RCC 7860 (cell line): Measurements from ENCODE around the gene UNK.
"Not testable (repeated sequence)": the region's sequence is repeated elsewhere in the genome, so short reads cannot be mapped to it uniquely, and the experiment has no call there.

Source experiments
- DNase-seq: peaks from one replicate; pipeline ENCODE4 v3.0.0-alpha.2; 2015; ENCODE audit warnings: low spot score
- FAIRE-seq: peaks from 2 replicates; lab custom pipeline; 2012; peaks lifted over from hg19 to GRCh38; lab: Jason Lieb, UNC

UNK gene

DNA sequence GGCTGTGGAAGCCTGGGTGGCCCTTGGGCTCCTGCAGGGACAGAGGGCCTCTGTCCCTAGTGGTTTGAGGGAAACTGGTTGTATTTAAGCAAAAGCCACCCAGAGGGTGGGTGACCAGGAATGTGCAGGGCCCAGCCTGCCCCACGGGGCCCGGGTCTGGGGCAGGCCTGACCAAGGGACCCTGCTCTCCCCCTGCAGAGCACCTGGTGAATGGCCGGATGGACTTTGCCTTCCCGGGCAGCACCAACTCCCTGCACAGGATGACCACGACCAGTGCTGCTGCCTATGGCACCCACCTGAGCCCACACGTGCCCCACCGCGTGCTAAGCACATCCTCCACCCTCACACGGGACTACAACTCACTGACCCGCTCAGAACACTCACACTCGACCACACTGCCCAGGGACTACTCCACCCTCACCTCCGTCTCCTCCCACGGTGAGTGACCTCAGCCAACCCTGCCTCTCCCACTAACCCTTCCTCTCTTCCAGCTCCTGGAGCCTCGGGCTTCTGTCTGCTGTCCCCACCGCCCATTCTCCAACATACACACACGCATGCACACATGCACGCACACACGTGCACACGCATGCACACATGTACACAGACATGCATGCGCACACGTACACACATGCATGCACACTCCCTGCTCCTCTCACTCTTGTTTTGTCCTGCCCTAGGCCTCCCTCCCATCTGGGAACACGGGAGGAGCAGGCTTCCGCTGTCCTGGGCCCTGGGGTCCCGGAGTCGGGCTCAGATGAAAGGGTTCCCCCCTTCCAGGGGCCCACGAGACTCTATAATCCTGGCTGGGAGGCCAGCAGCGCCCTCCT, 30.0 kb upstream of the UNK start:
- DNase-seq: peak; percentile 18
- no peak for FAIRE-seq

GRCh38 chr17:75755205-75755901, 29.3 kb upstream of the UNK start:
- FAIRE-seq (no peak), DNase-seq (no peak)

- no peak for FAIRE-seq
- DNase-seq: no peak
These were observed 28.6 kb upstream of the UNK start for GRCh38 chr17:75755990-75756389.

- no peak for DNase-seq
- no peak for FAIRE-seq
These were observed 28.0 kb upstream of the UNK start for GRCh38 chr17:75756451-75757085.

- DNase-seq (no peak), FAIRE-seq (no peak)
These were observed 27.4 kb upstream of the UNK start for GRCh38 chr17:75757086-75757681.

DNA sequence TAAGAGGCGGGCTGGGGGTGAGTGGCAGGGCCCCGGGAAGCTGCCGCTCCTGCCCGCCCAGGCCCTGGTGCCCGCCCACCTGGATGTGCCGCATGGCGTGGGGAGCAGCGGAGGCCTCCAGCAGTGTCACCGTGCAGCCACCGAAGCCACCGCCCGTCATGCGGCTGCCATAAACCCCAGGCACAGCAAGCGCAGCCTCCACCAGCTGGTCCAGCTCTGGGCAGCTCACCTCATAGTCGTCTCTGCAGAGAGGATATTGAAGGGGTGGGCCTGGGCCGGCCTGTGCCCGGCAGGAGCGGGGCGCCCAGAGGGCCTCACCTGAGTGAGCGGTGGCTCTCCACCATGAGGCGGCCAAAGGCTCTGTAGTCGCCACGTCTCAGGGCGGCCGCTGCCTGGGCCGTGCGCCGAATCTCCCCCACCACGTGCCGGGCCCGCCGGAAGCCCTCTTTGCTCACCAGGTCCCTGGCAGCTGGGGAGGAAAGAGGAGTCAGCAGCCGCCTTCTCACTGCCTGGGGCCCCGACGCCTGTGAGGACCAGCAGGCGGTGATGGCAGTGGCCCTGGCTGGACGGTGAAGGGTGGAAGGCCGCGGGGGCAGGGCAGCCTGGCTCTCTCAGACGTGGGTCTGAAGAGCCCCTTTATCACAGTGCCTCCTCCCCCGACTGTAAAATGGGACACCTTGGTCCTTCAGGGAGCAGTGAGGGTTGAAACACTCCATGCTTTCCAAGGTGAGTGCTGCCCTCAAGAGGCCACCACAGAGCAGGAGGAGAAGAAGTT, 26.3 kb upstream of the UNK start:
- DNase-seq: no peak
- FAIRE-seq: no peak

GRCh38 chr17:75759457-75759856, 25.1 kb upstream of the UNK start:
- no peak for FAIRE-seq

GRCh38 chr17:75759978-75760640, 24.5 kb upstream of the UNK start:
- FAIRE-seq, DNase-seq: not testable (repeated sequence)

More at GRCh38 chr17:75759457-75759856, 25.1 kb upstream of the UNK start:
- DNase-seq: no peak

- FAIRE-seq: no peak
- DNase-seq: no peak
These were observed 21.9 kb upstream of the UNK start for GRCh38 chr17:75762513-75763268.

DNA sequence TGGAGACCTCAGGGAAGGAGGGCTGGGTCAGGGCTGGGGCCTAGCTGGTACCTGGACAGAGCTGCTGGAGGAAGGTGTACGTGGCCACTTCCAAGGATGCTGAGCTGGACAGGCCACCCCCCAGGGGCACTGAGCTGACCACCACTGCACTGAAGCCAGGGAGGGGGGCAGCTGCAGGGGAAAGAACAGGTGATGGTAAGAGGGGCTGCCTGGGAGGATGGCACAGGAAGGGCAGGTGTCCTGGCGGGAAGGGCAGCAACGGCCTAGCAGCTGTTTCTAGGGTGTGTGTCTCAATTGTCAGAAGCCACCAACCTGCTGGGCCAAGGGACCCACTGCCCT, 21.4 kb upstream of the UNK start:
- DNase-seq (no peak), FAIRE-seq (no peak)

DNA sequence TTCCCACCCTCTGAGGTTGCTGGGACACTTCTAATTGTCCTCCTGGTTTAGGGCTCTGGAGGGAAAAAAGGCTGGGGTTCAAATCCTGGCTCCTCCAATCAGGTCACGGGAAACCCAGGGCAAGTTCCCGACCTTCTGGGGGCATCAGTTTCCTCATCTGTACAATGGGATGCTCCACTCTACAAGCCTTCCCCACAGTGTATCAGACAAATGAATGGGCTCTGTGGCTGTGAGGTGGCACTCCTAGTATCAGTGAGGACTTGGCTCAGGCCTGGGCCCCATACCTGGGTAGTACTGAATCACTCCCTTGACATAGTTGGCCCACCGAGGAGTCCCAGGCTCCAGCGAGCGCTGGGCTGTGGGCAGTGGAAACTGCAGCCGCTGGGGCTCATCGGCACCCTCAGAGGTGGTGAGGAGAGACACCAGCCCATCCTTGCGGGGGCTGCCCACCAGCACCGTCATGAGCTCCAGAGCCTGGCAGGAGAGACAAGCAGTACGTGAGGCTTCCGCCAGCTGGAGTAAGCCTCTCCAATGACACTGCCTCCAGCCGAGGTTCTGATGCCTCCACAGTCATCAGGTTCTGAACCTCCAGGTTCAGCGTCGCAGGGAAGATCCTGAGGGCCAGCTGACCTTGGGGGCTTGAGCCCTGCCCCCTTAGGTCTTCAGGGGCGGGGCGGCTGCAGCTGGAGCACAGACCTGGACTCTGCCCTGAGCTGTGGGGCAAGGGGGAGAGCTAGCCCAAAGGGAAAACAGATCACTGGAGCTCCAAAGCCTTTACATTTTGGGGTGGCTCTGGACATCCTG, 20.8 kb upstream of the UNK start:
- DNase-seq (no peak), FAIRE-seq (no peak)

- FAIRE-seq (no peak), DNase-seq (no peak)
These were observed 20.2 kb upstream of the UNK start for GRCh38 chr17:75764417-75764710.

GRCh38 chr17:75764711-75765421, 19.7 kb upstream of the UNK start, which contains the start of gene GALK1:
TSS of gene GALK1 (minus strand) at chr17:75765192. CDS start at chr17:75765136, 56 bp downstream.
- DNase-seq: peak; percentile 25
- FAIRE-seq: no peak

DNA sequence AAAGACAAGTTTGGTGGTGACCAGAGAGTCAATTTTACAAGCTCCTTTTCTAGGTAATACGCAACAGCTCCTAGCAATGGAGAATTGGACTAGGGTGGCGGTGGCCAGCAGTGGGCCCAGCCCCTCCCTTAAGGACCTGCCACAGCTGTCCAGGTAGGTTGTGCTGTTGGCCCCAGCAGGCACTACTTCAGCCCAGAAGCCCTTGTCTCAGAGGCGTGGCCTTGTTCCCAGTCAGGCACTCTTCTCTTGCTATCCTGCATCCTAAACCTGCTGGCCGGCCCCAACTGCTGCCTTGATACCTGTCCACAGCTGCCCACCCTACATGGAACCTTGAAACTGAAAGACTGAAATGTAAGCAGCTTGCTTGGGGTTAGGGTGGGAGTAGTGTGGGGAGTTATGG, 18.6 kb upstream of the UNK start:
- no peak for FAIRE-seq
- no peak for DNase-seq

- DNase-seq: no peak
- FAIRE-seq: no peak
These were observed 16.7 kb upstream of the UNK start for GRCh38 chr17:75767881-75768280.

DNA sequence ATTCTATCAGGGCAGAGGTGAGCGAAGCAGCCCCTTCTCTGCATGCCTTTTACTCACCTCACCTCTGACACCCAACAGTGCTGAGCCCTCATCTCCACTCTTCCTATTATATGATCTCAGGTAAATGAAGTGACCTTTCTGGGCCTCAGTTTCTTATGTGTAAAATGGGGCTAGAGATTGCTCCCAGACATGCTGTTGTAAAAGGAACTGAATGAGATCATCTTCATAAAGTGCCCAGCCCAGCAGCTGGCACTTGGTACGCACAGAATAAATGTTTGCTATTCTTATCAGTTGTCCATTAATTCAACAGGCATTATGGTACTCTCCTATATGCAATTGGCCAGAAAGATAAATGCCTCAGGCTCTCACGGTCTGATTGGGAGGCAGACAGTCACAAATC, 15.1 kb upstream of the UNK start:
- FAIRE-seq (no peak), DNase-seq (no peak)

DNA sequence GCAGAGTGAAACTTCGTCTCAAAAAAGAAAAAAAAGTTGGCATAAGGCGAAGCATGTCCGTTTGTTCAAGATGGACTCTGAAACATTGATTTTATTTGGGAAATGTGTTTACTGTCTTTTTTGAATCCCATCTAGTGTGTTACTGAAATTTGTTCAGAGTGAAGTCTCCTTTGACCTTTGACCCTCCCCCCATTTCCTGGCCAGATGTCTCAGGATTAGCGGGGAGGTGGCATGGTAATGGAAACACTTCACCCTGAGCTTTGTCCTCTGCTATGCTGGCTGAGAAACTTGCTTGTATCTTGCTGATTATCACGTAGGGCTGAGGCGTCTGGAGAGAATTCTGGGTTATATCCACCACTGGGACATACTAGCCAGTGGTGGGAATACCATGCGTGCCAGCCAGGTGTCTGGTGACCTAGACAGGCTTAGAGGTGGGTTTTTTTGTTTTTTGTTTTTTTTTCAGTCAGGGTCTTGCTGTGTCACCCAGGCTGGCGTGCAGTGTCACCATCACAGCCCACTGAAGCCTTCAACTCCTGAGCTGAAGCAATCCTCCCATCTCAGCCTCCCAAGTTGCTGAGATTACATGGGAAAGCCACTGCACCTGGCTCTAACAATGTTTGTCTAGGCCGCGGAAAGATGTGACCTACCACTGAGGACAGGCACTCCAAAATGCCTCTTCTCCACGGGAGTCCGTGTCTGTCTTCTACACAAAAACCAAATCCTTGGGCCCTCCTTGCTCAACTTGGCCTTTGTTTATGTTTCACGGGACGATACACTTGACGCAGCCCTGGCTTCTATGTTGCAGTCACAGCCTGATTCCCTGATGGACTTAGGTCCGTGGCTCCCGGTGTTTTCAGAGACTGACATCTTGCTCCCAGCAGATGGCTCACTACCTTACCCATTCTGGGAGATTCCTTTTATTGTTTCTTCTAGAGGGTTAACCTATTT, 13.0 kb upstream of the UNK start:
- DNase-seq (no peak), FAIRE-seq (no peak)
